GM18861 (cell line): ENCODE data around the gene C1orf50.
"Not testable (repeated sequence)": the region's sequence is repeated elsewhere in the genome, so short reads cannot be mapped to it uniquely, and the experiment has no call there.

Experiments used
- ATAC-seq: cut with Tn5 transposase; IDR thresholded peaks from one replicate; pipeline ENCODE4 v1.9.1; 2021; ENCODE audit not compliant: unreplicated experiment

Gene C1orf50

GRCh38 chr1:42766741-42767509 lies at the start of gene C1orf50, which contains the start of gene P3H1:
Gene C1orf50, plus strand, starts transcription at chr1:42767249. Its CDS starts 63 bp downstream, at chr1:42767312.
Gene P3H1, minus strand, starts transcription at chr1:42767028. Its CDS starts 57 bp downstream, at chr1:42766971.
- peak; percentile 86 for ATAC-seq

DNA sequence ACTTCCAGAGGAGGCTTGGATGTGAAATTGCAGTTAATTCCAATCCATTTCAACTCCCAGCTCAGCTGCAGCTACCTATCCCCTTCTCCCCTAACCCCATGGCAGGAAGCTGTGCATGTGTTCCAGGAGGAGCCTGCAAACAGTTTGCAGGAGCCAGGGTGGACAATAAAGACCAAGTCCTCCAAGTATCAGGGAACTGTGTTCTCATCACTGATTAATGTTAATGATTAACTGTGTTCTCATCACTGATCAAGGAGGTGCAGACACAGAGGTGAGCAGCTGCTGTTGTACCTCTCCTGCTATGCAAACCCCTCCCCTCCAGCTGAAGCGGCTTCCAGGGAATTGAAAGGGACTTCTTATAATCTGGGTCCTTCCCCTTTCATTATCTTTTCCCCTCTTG lies 46.2 kb upstream of the C1orf50 start:
- ATAC-seq = no peak

- no peak for ATAC-seq
Measured at GRCh38 chr1:42721926-42722325, 45.1 kb upstream of the C1orf50 start.

DNA sequence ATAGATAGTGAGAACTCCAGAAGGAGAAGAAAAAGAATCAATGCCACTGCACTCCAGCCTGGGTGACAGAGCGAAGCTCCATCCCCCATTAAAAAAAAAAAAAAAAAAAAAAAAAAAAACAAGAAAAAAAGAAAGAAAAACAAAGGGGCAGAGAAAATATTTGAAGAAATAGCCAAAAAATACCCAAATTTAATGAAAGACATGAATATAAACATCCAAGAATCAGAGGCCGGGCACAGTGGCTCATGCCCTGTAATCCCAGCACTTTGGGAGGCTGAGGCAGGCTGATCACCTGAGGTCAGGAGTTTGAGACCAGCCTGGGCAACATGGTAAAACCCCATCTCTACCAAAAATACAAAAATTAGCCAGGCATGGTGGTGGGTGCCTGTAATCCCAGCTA lies 44.6 kb upstream of the C1orf50 start:
- not testable (repeated sequence) for ATAC-seq

DNA sequence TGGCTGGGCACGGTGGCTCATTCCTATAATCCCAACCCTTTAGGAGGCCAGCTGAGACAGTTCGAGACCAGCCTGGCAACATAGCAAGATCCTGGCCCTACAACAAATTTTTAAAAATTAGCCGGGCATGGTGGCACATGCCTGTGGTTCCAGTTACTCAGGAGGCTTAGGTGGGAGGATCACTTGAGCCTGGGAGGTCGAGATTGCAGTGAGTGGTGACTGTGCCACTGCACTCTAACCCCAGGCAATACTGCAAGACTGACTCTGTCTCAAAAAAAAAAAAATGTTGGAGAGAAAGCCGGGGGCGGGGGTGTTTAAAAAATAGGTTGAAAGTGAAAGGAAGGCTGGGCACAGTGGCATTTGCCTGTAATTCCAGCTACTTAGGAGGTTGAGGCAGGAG lies 43.5 kb upstream of the C1orf50 start:
- ATAC-seq = no peak

- ATAC-seq = not testable (repeated sequence)
Measured at GRCh38 chr1:42725820-42726219, 41.2 kb upstream of the C1orf50 start.

GRCh38 chr1:42730002-42730401 lies 37.0 kb upstream of the C1orf50 start:
- ATAC-seq = no peak

- ATAC-seq = no peak
Measured at GRCh38 chr1:42730988-42731387, 36.1 kb upstream of the C1orf50 start.

DNA sequence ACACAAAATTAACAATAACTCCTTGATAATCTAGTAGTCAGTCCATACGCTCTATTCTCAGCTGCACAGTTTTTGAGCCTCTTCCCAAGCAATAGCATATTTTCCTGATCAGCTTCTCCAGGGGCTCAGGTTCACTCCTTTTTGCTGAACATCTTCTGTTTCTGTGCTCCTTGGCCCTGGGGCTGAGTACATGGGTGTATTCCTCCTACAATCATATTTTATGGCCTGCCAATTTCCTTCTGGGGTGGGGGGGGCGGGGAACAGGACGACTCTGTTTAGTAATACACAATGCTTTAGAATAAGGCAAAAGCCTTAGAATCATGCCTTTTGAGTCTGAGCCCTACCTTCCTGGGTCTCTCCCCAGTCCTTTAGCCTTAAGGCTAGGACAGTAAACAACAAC lies 35.5 kb upstream of the C1orf50 start:
- ATAC-seq = no peak

DNA sequence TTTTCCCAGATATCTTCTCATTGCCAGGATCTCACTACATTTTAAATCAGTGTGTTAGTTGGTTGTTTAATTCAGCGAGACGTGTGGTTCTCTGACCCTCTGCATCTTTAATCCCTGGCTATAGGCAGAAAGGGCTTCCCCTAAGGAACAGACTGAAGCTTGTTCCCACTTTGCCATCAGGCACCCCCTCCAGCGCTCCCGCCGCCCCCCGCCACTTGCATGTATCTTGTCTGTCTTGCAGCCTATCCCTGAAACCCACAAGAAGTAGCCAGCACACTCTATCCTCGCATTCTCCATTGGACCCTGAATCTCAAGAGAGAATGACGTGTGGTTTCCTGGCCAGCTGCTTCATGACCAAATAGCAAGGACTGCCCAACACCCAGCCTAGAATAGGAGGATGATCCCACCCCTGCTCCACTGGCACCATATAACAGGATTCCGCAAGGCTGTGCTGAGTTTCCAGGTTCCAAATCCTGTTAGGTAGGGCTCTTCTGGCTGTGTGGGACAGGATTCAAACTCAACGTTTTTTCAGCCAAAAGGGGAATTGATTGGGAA lies 34.8 kb upstream of the C1orf50 start:
- no peak for ATAC-seq

DNA sequence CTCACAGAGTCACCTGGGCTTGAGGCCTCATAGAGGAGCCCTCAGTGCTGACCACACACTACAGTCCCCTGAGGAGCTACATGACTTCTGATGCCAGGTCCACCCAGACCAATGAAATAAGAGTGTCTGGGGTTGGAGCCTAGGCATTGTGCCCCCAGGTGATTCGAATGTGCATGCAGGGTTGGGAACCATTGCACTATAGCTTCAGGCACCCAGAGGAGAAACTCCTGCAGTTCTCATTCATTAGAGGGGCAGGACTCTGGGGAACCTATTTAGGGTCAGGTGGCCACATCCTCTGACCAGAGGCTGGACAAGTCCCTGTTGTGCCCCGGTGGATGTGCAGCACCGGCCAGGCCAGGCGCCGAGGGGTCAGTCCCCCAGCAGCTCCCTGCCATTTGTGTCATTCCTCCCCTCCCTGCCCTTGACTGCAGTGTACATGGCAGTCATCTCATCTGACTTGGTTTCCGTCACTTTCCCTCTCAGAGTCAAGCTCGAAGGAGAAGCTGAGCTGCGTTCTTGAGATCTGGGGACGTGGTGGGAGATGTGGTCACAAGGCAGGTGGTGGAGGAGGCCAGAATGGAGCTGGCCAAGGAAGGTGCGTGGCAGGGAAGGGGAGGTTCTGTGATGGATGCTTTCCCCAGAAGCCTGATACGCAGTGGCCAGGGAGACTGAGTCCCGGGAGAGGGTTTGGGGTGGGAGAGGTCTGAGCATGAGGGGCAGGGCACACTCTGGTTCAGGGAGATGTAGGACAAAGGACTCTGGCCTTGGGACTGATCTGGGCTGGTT lies 33.4 kb upstream of the C1orf50 start:
- ATAC-seq = no peak

GRCh38 chr1:42734201-42735035 lies 32.6 kb upstream of the C1orf50 start:
- ATAC-seq = no peak

DNA sequence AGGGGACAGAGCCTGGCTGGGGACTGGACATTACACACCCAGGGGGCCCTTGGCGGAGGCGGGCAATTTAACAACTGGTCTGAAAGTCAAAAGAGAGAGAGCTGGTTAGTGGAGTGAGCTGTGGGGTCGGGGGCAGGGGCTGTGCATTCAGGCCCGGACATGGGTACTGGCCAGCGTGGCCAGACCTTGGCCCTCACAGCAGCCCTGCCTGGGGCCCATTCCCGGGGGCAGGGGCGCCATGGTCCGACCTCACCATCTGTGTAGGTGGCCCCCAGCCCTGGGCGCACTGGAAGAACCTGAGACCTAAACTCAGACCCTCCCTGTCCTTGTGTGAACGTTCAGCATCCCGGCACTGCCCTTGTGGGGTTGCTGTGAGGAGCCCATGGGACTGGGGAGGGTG lies 32.0 kb upstream of the C1orf50 start:
- no peak for ATAC-seq

DNA sequence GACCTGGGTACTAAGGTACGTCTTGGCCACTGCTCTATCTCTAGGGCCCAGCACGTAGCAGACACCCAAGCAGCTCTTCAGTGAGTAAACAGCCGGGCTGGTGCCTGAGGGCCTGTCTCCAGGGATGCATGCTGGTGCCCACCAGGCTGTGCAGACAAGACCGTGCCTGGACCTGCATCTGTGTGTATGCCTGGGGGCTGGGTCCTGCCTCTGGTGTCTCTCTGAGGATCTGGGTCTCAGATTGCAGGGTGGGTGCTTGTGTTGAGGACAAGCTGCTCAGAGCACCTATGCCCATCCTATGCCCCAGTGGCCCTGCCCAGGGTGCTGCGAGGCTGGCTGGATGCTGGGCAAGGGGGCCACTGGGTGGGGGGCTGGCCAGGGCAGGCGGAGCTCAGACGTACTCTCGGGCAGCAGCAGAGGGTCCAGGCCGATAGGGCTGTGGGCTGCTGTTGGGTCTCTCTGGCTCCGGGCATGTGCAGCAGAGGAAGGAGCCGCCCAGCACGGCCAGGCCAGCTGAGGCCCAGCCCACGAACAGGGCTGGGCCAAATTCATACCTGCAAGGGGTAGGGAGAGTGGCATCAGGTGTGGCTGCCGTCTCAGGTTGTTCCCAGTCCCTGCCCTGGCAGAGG lies 31.5 kb upstream of the C1orf50 start:
- no peak for ATAC-seq

- ATAC-seq = no peak
Measured at GRCh38 chr1:42736152-42736551, 30.9 kb upstream of the C1orf50 start.

DNA sequence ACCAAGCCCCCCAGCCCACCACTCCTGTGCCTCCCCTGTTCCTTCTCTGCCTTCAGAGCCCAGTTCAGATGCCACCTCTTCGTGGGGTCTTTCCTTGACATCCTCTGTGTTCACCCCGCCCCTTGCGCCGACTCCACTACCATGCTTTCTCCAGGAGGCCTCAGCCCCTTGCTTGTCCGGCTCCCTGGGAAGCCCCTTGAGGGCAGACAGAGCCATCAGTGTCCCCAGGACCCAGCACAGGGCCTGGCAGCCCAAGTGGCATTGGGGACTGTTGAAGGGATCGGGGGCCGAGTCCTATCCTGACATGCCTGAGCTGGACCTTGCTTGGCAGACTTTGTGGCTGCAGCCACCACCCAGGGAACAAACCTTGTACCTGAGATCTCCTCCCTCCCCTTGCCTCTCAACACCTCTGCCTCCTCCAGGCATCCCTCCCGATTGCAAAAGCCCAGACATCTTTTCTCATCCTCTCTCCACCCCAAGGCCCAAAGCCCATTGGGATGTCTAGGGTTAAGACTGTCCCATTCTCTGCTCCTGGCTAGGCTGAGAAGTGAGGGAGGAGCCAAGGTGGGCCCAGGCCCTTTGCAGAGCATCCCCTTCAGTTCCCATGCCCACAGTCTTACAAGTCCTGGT lies 30.4 kb upstream of the C1orf50 start:
- no peak for ATAC-seq

DNA sequence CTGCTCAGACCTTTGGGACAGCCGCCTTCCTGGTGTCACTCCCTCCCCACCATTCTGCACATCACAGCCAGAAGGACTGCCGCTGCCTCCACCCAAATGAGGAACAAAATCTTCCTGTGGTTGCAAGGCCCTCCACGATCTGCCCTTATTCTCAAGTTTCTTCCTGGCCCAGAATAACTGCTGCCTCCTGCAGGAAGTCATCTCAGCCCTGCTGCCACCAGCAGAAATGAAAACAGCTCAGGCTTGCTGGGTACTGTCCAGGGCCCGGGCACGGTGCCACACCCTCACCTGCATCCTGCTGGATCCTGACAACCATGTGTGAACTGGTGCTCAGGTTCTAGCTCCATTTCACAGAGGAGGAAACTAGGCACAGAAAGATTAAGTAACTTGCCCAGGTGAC lies 29.8 kb upstream of the C1orf50 start:
- no peak for ATAC-seq

DNA sequence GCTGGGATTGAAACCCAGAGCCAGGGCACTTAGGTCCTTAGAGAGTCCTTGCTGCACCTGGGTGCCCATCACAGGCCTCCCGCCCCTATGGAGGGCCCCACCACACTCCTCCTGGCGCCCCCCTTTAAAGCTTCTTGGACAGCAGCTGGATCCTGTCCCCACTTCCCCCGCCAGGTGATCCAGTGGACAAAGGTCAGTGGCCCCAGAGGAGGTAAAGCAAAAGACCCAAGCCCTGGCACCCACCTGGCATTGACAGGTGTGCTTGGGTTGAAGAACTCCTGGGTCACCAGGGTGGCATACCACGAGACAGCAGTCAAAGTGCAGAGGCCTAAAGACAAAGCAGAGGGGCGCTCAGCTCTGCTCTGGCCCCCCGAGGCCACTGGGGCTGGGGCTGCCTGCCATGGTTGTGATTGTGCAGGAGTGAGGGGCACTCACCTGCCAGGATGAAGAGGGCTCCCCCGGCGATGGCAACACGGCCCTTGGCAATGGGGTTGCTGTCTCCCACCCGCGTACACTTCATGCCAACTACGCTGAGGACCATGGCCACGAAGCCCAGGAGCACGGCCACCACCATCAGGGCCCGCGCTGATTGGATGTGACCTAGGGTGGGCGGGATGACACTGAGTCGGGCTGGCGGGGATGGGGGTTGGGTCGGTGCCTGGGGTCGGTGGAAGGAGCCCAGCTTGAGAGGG lies 28.9 kb upstream of the C1orf50 start:
- no peak for ATAC-seq

DNA sequence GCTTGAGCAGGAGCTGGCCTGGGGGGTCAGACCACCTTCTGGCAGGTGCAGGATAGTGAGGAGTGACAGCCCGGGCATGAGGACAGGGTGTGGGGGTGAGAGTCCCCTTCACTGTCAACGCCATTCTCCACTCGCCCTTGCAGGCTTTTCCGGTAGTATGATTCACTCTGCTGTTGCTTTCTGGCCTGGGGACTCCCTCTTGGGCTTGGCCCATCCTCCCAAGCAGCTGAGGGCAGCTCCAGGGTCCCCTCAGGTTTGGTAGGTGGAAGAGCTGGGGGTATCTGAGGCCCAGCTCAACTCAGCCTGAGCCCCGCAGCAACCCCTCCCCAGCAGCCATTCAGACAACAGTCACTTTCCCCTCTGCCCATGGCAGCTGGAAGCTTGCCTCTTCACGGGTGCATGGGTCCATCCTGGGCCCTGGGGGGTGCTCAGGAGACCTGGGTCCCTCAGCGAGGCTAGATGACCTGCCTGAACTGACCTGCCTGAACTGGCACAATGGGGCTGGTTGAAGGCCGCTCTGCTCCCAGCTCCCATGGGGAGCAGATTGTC lies 28.3 kb upstream of the C1orf50 start:
- ATAC-seq = no peak
